Lower lobe of right lung (tissue), 2 donors: ENCODE measurements around the gene INTS1. TPM values are rescaled to one million over a fixed set of nuclear protein-coding genes. Genes with fewer than 3 reads are reported as not detected.
A peak's percentile ranks its signal among the peaks of the same experiment; 100 is the strongest.

ENCODE experiments used
- ATAC-seq, 2 donors: fragments of 200-7000 bp; cut with Tn5 transposase; one replicate each; pipeline ENCODE4 v1.9.1; 2020 to 2022; ENCODE audit warnings: mild to moderate bottlenecking in 2 of 2, moderate library complexity in 2 of 2
- DNase-seq: peaks from one replicate; pipeline ENCODE4 v3.0.0-alpha.2; 2020
- H3K27ac ChIP-seq: fragments of 200-600 bp; one replicate; pipeline ENCODE4 v1.8.0; 2022
- H3K27me3 ChIP-seq: fragments of 200-600 bp; one replicate; pipeline ENCODE4 v1.8.0; 2022; ENCODE audit warnings: low read depth
- H3K36me3 ChIP-seq: fragments of 200-600 bp; one replicate; pipeline ENCODE4 v1.8.0; 2022; ENCODE audit warnings: mild to moderate bottlenecking
- H3K4me1 ChIP-seq: fragments of 200-600 bp; one replicate; pipeline ENCODE4 v1.8.0; 2022
- H3K4me3 ChIP-seq: fragments of 200-600 bp; one replicate; pipeline ENCODE4 v1.8.0; 2022; ENCODE audit warnings: mild to moderate bottlenecking
- H3K9me3 ChIP-seq: fragments of 200-600 bp; one replicate; pipeline ENCODE4 v1.8.0; 2022
- intact Hi-C: fragments of 100-400 bp; cut with DNase I; formaldehyde crosslinking; loops from one replicate; pipeline ENCODE4 v1.11.0; 2022
- total RNA-seq: library from RNA; stranded (reverse); fragmentation: NEBNext Ultra II Directional; extraction: Animal tissue kit (Norgen Biotek cat#: 25700); gene quantifications from one replicate; pipeline ENCODE4 v1.2.1, GENCODE V29; 2021
- TF ChIP-seq, protein P1 (sequence below): fragments of 200-600 bp; IDR thresholded peaks from one replicate; pipeline ENCODE4 v1.8.0; 2022; ENCODE audit warnings: antibody characterized with exemption, mild to moderate bottlenecking
- donor health status: DM: no; HTN: yes; CAD: no; lungs with severe emphysema.

Gene INTS1
- total RNA-seq, 1 donor from 2014 or later, result 50.8 TPM

DNA sequence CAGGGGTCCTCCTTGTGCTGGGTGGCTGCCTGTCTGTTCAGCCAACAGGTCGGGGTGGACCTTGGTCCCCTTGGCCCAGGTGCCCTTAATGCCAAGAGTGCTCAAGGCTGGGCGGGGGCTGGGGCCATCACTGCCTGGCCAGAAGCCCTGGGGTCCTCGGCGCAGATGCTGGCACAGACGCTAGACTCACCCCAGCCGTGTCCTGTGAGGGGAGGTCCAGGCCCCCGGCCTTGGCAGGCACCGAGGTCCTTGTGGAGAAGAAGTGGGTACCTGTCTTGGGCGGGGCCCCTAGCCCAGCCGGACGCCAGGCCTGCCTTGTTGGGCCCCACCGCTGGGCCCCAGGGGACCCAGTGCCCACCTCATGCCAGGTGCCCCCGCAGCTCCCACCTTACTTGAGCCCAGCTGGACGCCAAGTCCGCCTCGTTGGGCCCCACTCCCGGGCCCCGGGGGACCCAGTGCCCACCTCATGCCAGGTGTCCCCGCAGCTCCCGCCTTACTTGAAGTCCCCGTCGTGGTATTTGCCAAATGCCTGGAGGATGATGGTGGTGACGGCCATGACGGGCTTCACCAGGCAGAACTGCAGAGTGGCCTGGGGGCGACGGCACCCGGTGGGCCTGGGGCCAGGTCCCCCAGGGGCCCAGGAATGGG, 45.3 kb upstream of the INTS1 start:
- no peak for DNase-seq

DNA sequence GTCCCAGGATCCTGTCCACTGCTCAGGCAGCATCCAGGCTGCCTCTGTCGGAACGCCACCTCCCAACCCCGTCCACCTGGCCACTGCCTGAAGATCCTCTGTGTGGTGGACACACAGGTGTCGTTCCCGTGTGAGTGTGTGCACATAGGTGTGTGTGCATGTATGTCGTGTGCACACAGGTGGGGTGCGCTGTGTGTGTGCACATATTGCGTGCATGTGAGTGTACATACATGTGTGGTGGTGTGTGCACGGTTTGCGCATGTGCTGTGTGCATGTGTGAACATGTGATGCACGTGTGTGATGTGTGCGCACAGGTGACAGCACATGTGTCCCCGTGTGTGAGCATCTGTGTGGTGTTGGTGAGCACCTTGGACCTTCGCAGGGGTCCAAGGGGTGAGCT, 44.8 kb upstream of the INTS1 start:
- Histone ChIP-seq H3K27me3 (no peaks in the 10 kb centered on the region), H3K9me3 (no peaks in the 10 kb centered on the region), H3K4me3 (no peak overlapping the region), H3K4me1 (no peaks in the 10 kb centered on the region), H3K36me3 (peaks cover 9% of the 10 kb centered on the region), H3K27ac (no peak overlapping the region)
- DNase-seq (no peak), ATAC-seq (no peak)
- TF ChIP-seq, protein P1, sequence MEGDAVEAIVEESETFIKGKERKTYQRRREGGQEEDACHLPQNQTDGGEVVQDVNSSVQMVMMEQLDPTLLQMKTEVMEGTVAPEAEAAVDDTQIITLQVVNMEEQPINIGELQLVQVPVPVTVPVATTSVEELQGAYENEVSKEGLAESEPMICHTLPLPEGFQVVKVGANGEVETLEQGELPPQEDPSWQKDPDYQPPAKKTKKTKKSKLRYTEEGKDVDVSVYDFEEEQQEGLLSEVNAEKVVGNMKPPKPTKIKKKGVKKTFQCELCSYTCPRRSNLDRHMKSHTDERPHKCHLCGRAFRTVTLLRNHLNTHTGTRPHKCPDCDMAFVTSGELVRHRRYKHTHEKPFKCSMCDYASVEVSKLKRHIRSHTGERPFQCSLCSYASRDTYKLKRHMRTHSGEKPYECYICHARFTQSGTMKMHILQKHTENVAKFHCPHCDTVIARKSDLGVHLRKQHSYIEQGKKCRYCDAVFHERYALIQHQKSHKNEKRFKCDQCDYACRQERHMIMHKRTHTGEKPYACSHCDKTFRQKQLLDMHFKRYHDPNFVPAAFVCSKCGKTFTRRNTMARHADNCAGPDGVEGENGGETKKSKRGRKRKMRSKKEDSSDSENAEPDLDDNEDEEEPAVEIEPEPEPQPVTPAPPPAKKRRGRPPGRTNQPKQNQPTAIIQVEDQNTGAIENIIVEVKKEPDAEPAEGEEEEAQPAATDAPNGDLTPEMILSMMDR, result no peak
- intact Hi-C loops, result no loop called here

More for the DNA sequence above, 45.3 kb upstream of the INTS1 start:
- Histone ChIP-seq H3K27ac (no peak overlapping the region), H3K27me3 (no peaks in the 10 kb centered on the region), H3K4me1 (no peaks in the 10 kb centered on the region), H3K9me3 (no peaks in the 10 kb centered on the region), H3K36me3 (peaks cover 3% of the 10 kb centered on the region), H3K4me3 (no peak overlapping the region)
- intact Hi-C loops, result no loop called here
- no peak for ATAC-seq
- TF ChIP-seq, protein P1, result no peak

DNA sequence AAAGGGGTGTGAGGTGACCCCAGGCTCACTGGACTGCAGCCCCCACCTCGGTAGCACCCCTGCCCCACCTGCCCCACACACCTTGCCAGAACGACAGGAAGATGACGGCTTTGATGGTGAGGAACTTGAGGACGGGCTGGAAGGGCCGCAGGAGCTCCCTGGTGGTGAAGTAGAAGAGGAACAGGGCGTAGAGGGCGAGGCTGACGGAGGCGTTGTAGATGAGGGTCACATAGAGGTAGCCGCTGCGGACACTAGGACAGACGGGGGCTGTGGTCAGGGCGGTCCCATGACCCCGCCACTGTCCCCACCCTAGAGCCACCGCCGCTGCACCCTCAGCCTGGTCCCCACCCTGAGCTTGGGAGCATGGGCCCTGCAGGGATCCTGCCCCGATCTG, 44.2 kb upstream of the INTS1 start:
- peaks cover 13% of the 10 kb centered on the region for H3K36me3 ChIP-seq
- H3K9me3 ChIP-seq, result no peaks in the 10 kb centered on the region
- ATAC-seq, result peak; percentile 3 to 4

DNA sequence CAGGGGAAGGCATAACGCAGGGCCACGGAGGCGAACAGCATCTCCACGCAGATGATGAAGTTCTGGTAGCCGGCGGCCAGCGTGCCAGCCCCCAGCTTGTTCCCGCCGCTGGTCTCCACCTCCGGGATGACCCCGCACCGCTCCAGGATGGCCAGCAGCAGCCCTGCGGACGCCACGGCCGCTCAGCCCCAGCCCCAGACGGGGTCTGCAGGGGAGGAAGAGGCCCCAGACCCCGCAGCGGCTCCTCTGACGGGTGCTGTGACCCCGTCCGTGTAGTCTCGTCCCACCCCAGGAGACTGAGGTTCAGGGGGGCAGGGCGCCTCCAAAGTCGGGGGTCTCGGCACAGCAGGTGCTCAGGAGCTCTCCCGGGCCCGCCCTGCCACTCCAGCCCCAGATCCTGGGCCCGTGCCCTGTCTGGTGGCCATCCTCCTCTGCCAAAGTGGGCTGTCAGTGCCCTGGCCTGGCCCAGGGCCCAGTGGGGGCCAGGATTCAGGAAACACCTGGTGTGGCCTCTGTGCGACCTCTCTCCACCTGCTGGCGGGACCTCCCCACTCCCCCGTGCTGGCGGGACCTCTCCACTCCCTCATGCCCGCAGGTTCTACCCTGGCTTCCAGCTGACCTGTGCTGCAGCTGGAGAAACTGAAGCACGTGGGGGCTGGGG, 43.7 kb upstream of the INTS1 start:
- TF ChIP-seq, protein P1, result no peak
- DNase-seq, result no peak

More for the DNA sequence above, 44.2 kb upstream of the INTS1 start:
- intact Hi-C loops, result no loop called here
- no peaks in the 10 kb centered on the region for H3K4me1 ChIP-seq
- H3K27me3 ChIP-seq, result no peaks in the 10 kb centered on the region
- DNase-seq, result no peak
- TF ChIP-seq, protein P1, result no peak
- H3K27ac ChIP-seq, result no peak overlapping the region
- no peak overlapping the region for H3K4me3 ChIP-seq

DNA sequence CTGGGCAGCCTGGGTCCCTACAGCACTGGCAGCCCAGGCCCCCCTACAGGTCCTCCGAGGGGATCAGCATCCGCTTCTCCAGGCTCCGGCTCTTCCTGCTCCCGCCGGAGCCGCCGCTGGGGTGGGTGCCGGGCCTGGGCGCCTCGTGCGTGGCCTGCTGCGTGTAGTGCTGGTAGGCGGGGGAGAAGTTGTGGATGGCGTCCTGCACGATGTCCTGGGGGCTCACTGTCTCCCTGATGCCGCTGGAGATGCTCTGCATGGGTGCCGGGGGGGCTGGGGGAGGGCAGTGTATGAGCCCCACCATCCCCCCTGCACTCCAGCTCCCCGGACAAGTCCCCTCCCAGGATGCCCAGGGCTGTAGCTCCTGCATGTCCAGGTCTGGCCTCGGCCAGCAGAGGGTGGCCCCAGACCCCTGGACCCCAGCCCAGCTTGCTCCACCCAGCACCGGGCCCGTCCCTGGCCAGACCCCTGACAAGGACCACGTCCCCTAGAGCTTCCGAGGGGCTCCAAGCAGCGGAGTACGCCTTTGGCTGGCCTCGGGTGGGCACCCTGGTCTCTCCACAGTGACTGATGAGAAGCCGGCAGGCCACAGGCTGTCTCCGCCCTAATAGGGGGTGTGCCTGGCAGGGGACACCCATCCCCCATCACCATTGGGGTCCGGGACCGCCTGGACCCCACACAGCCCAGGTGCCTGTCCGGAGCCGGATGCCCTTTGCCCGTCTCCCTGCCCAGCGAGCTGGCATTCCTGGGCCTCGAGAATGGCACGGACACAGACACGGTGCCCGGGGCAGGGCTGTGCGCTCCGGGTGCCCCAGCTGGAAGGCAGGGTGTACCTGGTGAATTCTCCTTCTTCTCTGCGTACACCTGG, 43.0 kb upstream of the INTS1 start:
- Histone ChIP-seq H3K9me3 (no peaks in the 10 kb centered on the region), H3K4me1 (no peaks in the 10 kb centered on the region), H3K27ac (no peak overlapping the region), H3K4me3 (no peak overlapping the region), H3K27me3 (no peaks in the 10 kb centered on the region), H3K36me3 (peaks cover 25% of the 10 kb centered on the region)
- TF ChIP-seq, protein P1, result no peak
- no peak for DNase-seq
- intact Hi-C loops, result no loop called here
- ATAC-seq, result no peak

More for the DNA sequence above, 43.7 kb upstream of the INTS1 start:
- no peak for ATAC-seq
- intact Hi-C loops, result no loop called here
- Histone ChIP-seq H3K4me1 (no peaks in the 10 kb centered on the region), H3K27me3 (no peaks in the 10 kb centered on the region), H3K36me3 (peaks cover 17% of the 10 kb centered on the region), H3K27ac (no peak overlapping the region), H3K4me3 (no peak overlapping the region), H3K9me3 (no peaks in the 10 kb centered on the region)
